LoVo (cell line): ENCODE measurements around the gene SNTG2.
"Not testable (repeated sequence)": the region's sequence is repeated elsewhere in the genome, so short reads cannot be mapped to it uniquely, and the experiment has no call there.

Source experiments
- DNase-seq: peaks from one replicate; pipeline ENCODE4 v3.0.0-alpha.2; 2016; ENCODE audit warnings: low spot score

Gene SNTG2

GRCh38 chr2:1378456-1379150 lies 428.0 kb downstream of the SNTG2 start:
- no peak for DNase-seq

GRCh38 chr2:1381644-1382043 lies 431.0 kb downstream of the SNTG2 start:
- DNase-seq = no peak

- not testable (repeated sequence) for DNase-seq
These were observed 437.5 kb downstream of the SNTG2 start for GRCh38 chr2:1387954-1388725.

- not testable (repeated sequence) for DNase-seq
These were observed 439.5 kb downstream of the SNTG2 start for GRCh38 chr2:1390118-1390517.

- DNase-seq = no peak
These were observed 442.7 kb downstream of the SNTG2 start for GRCh38 chr2:1393321-1393720.

GRCh38 chr2:1394709-1395408 lies 444.2 kb downstream of the SNTG2 start:
- DNase-seq = no peak

GRCh38 chr2:1397350-1397749 lies 446.7 kb downstream of the SNTG2 start:
- DNase-seq = no peak

- DNase-seq = no peak
These were observed 447.5 kb downstream of the SNTG2 start for GRCh38 chr2:1398191-1398590.

GRCh38 chr2:1400943-1401735 lies 450.5 kb downstream of the SNTG2 start:
- DNase-seq = no peak

- DNase-seq = no peak
These were observed 451.4 kb downstream of the SNTG2 start for GRCh38 chr2:1402064-1402463.

- no peak for DNase-seq
These were observed 452.9 kb downstream of the SNTG2 start for GRCh38 chr2:1403565-1403964.

- DNase-seq = no peak
These were observed 454.5 kb downstream of the SNTG2 start for GRCh38 chr2:1405124-1405523.

- DNase-seq = no peak
These were observed 455.3 kb downstream of the SNTG2 start for GRCh38 chr2:1405967-1406366.

- no peak for DNase-seq
These were observed 455.8 kb downstream of the SNTG2 start for GRCh38 chr2:1406434-1406833.

- no peak for DNase-seq
These were observed 457.5 kb downstream of the SNTG2 start for GRCh38 chr2:1407950-1408675.

GRCh38 chr2:1413156-1413710 lies 462.6 kb downstream of the SNTG2 start, which contains the start of gene TPO:
TSS of gene TPO (plus strand) at chr2:1413463. CDS start at chr2:1414409, 946 bp downstream.
- no peak for DNase-seq

- no peak for DNase-seq
These were observed 463.5 kb downstream of the SNTG2 start for GRCh38 chr2:1414121-1414520.

GRCh38 chr2:1414901-1415300 lies 464.3 kb downstream of the SNTG2 start:
- DNase-seq = not testable (repeated sequence)

- DNase-seq = no peak
These were observed 464.9 kb downstream of the SNTG2 start for GRCh38 chr2:1415501-1415900.
